Measurements from ENCODE around the gene MRGPRE.

MRGPRE gene

GRCh38 chr11:3213659-3214419, 18.4 kb downstream of the MRGPRE start:
- no peak for DNase-seq

GRCh38 chr11:3208272-3208671, 23.9 kb downstream of the MRGPRE start:
- DNase-seq, result no peak

- no peak for DNase-seq
Measured at GRCh38 chr11:3207526-3208189, 24.6 kb downstream of the MRGPRE start.

- DNase-seq, result no peak
Measured at GRCh38 chr11:3206922-3207204, 25.4 kb downstream of the MRGPRE start.

GRCh38 chr11:3206156-3206921, 25.9 kb downstream of the MRGPRE start:
- no peak for DNase-seq

- no peak for DNase-seq
Measured at GRCh38 chr11:3205261-3206155, 26.7 kb downstream of the MRGPRE start.

GRCh38 chr11:3204141-3205015, 27.8 kb downstream of the MRGPRE start:
- DNase-seq, result no peak

GRCh38 chr11:3203221-3204043, 28.8 kb downstream of the MRGPRE start:
- no peak for DNase-seq

- DNase-seq, result no peak
Measured at GRCh38 chr11:3202759-3203158, 29.5 kb downstream of the MRGPRE start.

- no peak for DNase-seq
Measured at GRCh38 chr11:3202305-3202704, 29.9 kb downstream of the MRGPRE start.

- no peak for DNase-seq
Measured at GRCh38 chr11:3201677-3202181, 30.5 kb downstream of the MRGPRE start.

- DNase-seq, result no peak
Measured at GRCh38 chr11:3201112-3201581, 31.1 kb downstream of the MRGPRE start.

GRCh38 chr11:3200388-3201111, 31.7 kb downstream of the MRGPRE start:
- DNase-seq, result no peak

GRCh38 chr11:3199537-3200295, 32.5 kb downstream of the MRGPRE start:
- DNase-seq, result no peak

- no peak for DNase-seq
Measured at GRCh38 chr11:3198815-3199214, 33.4 kb downstream of the MRGPRE start.

- DNase-seq, result no peak
Measured at GRCh38 chr11:3197878-3198528, 34.2 kb downstream of the MRGPRE start.

GRCh38 chr11:3197044-3197695, 35.0 kb downstream of the MRGPRE start:
- DNase-seq, result no peak

All from NCI-H1436 (cell line).